Uterus (tissue), 2 donors: ENCODE results near the gene FBXW8.

Experiments
- POLR2A ChIP-seq, 2 donors: fragments of 450-650 bp; IDR thresholded peaks; one replicate each; pipeline ENCODE4 v1.6.1; 2016; ENCODE audit warnings: antibody characterized with exemption in 2 of 2, mild to moderate bottlenecking in 1 of 2, moderate library complexity in 1 of 2
- TF ChIP-seq, protein P1 (sequence below), 4 experiments: fragments of 200-600 bp in 2 of 4; fragments of 450-650 bp in 2 of 4; sonication (generic) in 2 of 4; IDR thresholded peaks; one replicate each; pipeline ENCODE4 v1.5.1; 2016 to 2019; ENCODE audit warnings: antibody characterized with exemption in 4 of 4, mild to moderate bottlenecking in 2 of 4, moderate library complexity in 1 of 4

GRCh38 chr12:117067638-117068037 is 156.9 kb downstream of the FBXW8 start:
- TF ChIP-seq, protein P1, sequence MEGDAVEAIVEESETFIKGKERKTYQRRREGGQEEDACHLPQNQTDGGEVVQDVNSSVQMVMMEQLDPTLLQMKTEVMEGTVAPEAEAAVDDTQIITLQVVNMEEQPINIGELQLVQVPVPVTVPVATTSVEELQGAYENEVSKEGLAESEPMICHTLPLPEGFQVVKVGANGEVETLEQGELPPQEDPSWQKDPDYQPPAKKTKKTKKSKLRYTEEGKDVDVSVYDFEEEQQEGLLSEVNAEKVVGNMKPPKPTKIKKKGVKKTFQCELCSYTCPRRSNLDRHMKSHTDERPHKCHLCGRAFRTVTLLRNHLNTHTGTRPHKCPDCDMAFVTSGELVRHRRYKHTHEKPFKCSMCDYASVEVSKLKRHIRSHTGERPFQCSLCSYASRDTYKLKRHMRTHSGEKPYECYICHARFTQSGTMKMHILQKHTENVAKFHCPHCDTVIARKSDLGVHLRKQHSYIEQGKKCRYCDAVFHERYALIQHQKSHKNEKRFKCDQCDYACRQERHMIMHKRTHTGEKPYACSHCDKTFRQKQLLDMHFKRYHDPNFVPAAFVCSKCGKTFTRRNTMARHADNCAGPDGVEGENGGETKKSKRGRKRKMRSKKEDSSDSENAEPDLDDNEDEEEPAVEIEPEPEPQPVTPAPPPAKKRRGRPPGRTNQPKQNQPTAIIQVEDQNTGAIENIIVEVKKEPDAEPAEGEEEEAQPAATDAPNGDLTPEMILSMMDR (IDR thresholded peaks at IDR 0.05): no peak
- no peak for TF ChIP-seq POLR2A (IDR thresholded peaks at IDR 0.05)
